Hematopoietic multipotent progenitor cell treated with erythropoietin and hydrocortisone succinate and interleukin-3 and kit ligand, for 15 days (in vitro differentiated cells): Measurements from ENCODE around the gene WDR20.
A peak's percentile ranks its signal among the peaks of the same experiment; 100 is the strongest.
"Not testable (repeated sequence)": the region's sequence is repeated elsewhere in the genome, so short reads cannot be mapped to it uniquely, and the experiment has no call there.

ENCODE experiments used
- DNase-seq: peaks from one replicate; pipeline ENCODE4 v3.0.0-alpha.2; 2015; ENCODE audit warnings: low spot score

Gene WDR20

GRCh38 chr14:102238766-102239165 is 99.1 kb downstream of the WDR20 start:
- DNase-seq, result no peak

- DNase-seq, result no peak
Measured at GRCh38 chr14:102239231-102239630, 99.5 kb downstream of the WDR20 start.

GRCh38 chr14:102240481-102240880 is 100.8 kb downstream of the WDR20 start:
- DNase-seq, result not testable (repeated sequence)

GRCh38 chr14:102241147-102241546 is 101.5 kb downstream of the WDR20 start:
- DNase-seq, result no peak

GRCh38 chr14:102243795-102244194 is 104.1 kb downstream of the WDR20 start:
- DNase-seq, result not testable (repeated sequence)

GRCh38 chr14:102246071-102246470 is 106.4 kb downstream of the WDR20 start:
- no peak for DNase-seq

GRCh38 chr14:102248121-102248520 is 108.4 kb downstream of the WDR20 start:
- DNase-seq, result no peak

- no peak for DNase-seq
Measured at GRCh38 chr14:102249041-102249440, 109.3 kb downstream of the WDR20 start.

GRCh38 chr14:102249981-102250380 is 110.3 kb downstream of the WDR20 start:
- no peak for DNase-seq

GRCh38 chr14:102250636-102251035 is 110.9 kb downstream of the WDR20 start:
- DNase-seq, result no peak

- no peak for DNase-seq
Measured at GRCh38 chr14:102251161-102251560, 111.5 kb downstream of the WDR20 start.

GRCh38 chr14:102252834-102253801 is 113.4 kb downstream of the WDR20 start:
- DNase-seq, result no peak

GRCh38 chr14:102255401-102256190 is 115.9 kb downstream of the WDR20 start:
- DNase-seq, result peak; percentile 59

GRCh38 chr14:102256716-102257115 is 117.0 kb downstream of the WDR20 start:
- DNase-seq, result no peak

GRCh38 chr14:102258136-102258535 is 118.4 kb downstream of the WDR20 start:
- DNase-seq, result no peak
